ENCODE measurements around the gene KRTAP9-3. TPM values are rescaled to one million over a fixed set of nuclear protein-coding genes. Genes with fewer than 3 reads are reported as not detected.
"Not testable (repeated sequence)": the region's sequence is repeated elsewhere in the genome, so short reads cannot be mapped to it uniquely, and the experiment has no call there.

KRTAP9-3 gene
- total RNA-seq, 1 experiment from 2014 or later = not detected

DNA sequence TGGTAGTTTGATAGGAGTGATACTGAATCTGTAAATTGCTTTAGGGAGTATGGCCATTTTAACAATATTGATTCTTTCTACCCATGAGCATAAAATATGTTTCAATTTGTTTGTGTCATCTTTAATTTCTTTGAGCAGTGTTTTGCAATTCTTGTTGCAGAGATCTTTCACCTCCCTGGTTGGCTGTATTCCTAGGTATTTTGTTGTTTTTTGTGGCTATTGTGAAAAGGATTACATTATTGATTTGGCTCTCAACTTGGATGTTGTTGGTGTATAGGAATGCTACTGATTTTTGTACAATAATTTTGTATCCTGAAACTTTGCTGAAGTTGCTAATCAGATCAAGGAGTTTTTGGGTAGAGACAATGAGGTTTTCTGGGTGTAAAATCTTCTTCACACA lies 26.2 kb downstream of the KRTAP9-3 start:
- no peak overlapping the region for H2AFZ ChIP-seq (ENCODE audit: low read length)
- H4K20me1 ChIP-seq (ENCODE audit: insufficient read depth, low read depth, low read length) = no peaks in the 10 kb centered on the region
- no peak overlapping the region for H3K27ac ChIP-seq (ENCODE audit: low read length)
- no peaks in the 10 kb centered on the region for H3K4me1 ChIP-seq (ENCODE audit: low read length)
- H3K9me3 ChIP-seq (ENCODE audit: low read length) = no peaks in the 10 kb centered on the region
- no peaks in the 10 kb centered on the region for H3K79me2 ChIP-seq (ENCODE audit: low read length)
- H3K27me3 ChIP-seq (ENCODE audit: low read length) = 0 out of 2 replicates have a peak, but pooled peaks cover 4% of the 10 kb centered on the region
- H3K4me2 ChIP-seq (ENCODE audit: low read depth, low read length, poor library complexity, severe bottlenecking) = no peak overlapping the region
- no peak overlapping the region for H3K4me3 ChIP-seq (ENCODE audit: low read length)
- H3K9ac ChIP-seq (ENCODE audit: low read length) = no peak overlapping the region
- no peak for DNase-seq
- no peaks in the 10 kb centered on the region for H3K9me2 ChIP-seq (replicated peaks; ENCODE audit: insufficient read depth, low read length)
- H3K36me3 ChIP-seq (ENCODE audit: insufficient read depth, low read length) = no peaks in the 10 kb centered on the region

DNA sequence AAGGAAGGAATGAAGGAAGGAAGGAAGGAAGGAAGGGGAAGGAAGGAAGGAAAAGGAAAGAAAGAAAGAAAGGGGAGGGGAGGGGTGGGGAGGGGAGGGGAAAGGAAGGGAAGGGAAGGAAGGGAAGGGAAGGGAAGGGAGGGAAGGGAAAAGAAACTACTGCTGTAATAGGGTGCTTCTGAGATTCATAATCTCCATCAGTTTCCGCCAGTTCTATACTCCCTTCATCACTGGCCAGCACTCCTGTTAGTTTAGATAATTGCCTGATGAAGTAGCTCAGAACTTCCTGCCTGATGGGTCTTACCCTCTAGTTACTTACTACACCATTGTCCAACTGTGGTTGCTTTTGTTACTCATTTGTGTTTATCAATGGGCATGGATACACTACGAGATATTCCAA lies 31.0 kb downstream of the KRTAP9-3 start:
- Histone ChIP-seq H3K9me2 (replicated peaks; ENCODE audit: insufficient read depth, low read length) (no peaks in the 10 kb centered on the region), H3K9ac (ENCODE audit: low read length) (no peak overlapping the region), H2AFZ (ENCODE audit: low read length) (no peak overlapping the region)

DNA sequence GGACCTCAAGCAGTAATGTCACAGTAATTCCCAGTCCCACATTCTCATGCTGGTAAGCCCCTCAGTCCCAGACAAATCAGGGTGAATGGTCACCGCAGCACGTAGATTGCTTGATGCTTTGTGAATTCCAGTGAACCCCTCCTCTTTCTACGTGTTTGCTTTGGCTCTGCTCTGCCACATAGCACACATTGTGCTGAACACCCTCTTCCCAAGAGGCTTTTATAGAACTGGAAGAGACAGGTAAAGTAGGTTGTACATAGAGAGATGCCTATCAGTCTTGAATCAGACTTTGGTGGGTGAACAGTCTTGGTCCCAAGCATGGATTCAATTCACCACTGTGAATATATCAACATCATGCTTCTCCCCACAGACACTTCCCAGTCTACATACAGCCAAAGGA lies 32.4 kb downstream of the KRTAP9-3 start:
- no peak overlapping the region for H3K4me2 ChIP-seq (ENCODE audit: low read depth, low read length, poor library complexity, severe bottlenecking)
- H3K9ac ChIP-seq (ENCODE audit: low read length) = no peak overlapping the region
- H2AFZ ChIP-seq (ENCODE audit: low read length) = no peak overlapping the region
- no peak overlapping the region for H3K4me3 ChIP-seq (ENCODE audit: low read length)
- DNase-seq = no peak
- H3K4me1 ChIP-seq (ENCODE audit: low read length) = no peaks in the 10 kb centered on the region
- H3K36me3 ChIP-seq (ENCODE audit: insufficient read depth, low read length) = no peaks in the 10 kb centered on the region
- no peaks in the 10 kb centered on the region for H3K9me3 ChIP-seq (ENCODE audit: low read length)
- H3K27me3 ChIP-seq (ENCODE audit: low read length) = 0 out of 2 replicates have a peak, but pooled peaks cover 2% of the 10 kb centered on the region
- H4K20me1 ChIP-seq (ENCODE audit: insufficient read depth, low read depth, low read length) = no peaks in the 10 kb centered on the region
- no peak overlapping the region for H3K27ac ChIP-seq (ENCODE audit: low read length)
- no peaks in the 10 kb centered on the region for H3K79me2 ChIP-seq (ENCODE audit: low read length)
- H3K9me2 ChIP-seq (replicated peaks; ENCODE audit: insufficient read depth, low read length) = no peaks in the 10 kb centered on the region

More for the DNA sequence above, 31.0 kb downstream of the KRTAP9-3 start:
- no peaks in the 10 kb centered on the region for H3K79me2 ChIP-seq (ENCODE audit: low read length)
- H3K27ac ChIP-seq (ENCODE audit: low read length) = no peak overlapping the region
- 0 out of 2 replicates have a peak, but pooled peaks cover 4% of the 10 kb centered on the region for H3K27me3 ChIP-seq (ENCODE audit: low read length)
- H3K36me3 ChIP-seq (ENCODE audit: insufficient read depth, low read length) = no peaks in the 10 kb centered on the region
- no peak overlapping the region for H3K4me3 ChIP-seq (ENCODE audit: low read length)
- no peak overlapping the region for H3K4me2 ChIP-seq (ENCODE audit: low read depth, low read length, poor library complexity, severe bottlenecking)
- no peak for DNase-seq
- no peaks in the 10 kb centered on the region for H4K20me1 ChIP-seq (ENCODE audit: insufficient read depth, low read depth, low read length)
- no peaks in the 10 kb centered on the region for H3K9me3 ChIP-seq (ENCODE audit: low read length)
- no peaks in the 10 kb centered on the region for H3K4me1 ChIP-seq (ENCODE audit: low read length)

- no peak within 1 kb of the TSS for H3K4me2 ChIP-seq (ENCODE audit: low read depth, low read length, poor library complexity, severe bottlenecking)
- H3K27me3 ChIP-seq (ENCODE audit: low read length) = 0 out of 2 replicates have a peak, but pooled peaks cover 2% of the 10 kb centered on the region
- H3K4me1 ChIP-seq (ENCODE audit: low read length) = no peaks in the 10 kb centered on the region
- no peaks in the 10 kb centered on the region for H3K79me2 ChIP-seq (ENCODE audit: low read length)
- H3K9me3 ChIP-seq (ENCODE audit: low read length) = no peaks in the 10 kb centered on the region
- H3K9ac ChIP-seq (ENCODE audit: low read length) = no peak within 1 kb of the TSS
- H3K4me3 ChIP-seq (ENCODE audit: low read length) = no peak within 1 kb of the TSS
- no peaks in the 10 kb centered on the region for H3K9me2 ChIP-seq (replicated peaks; ENCODE audit: insufficient read depth, low read length)
- no peak within 1 kb of the TSS for H3K27ac ChIP-seq (ENCODE audit: low read length)
- DNase-seq = no peak
- no peaks in the 10 kb centered on the region for H4K20me1 ChIP-seq (ENCODE audit: insufficient read depth, low read depth, low read length)
- no peaks in the 10 kb centered on the region for H3K36me3 ChIP-seq (ENCODE audit: insufficient read depth, low read length)
- no peak within 1 kb of the TSS for H2AFZ ChIP-seq (ENCODE audit: low read length)
These were observed 32.8 kb downstream of the KRTAP9-3 start, which contains the start of gene KRTAP9-6 for GRCh38 chr17:41265078-41265477. Gene KRTAP9-6, plus strand, starts transcription at chr17:41265378. Its CDS starts 0 bp downstream, at chr17:41265378.

DNA sequence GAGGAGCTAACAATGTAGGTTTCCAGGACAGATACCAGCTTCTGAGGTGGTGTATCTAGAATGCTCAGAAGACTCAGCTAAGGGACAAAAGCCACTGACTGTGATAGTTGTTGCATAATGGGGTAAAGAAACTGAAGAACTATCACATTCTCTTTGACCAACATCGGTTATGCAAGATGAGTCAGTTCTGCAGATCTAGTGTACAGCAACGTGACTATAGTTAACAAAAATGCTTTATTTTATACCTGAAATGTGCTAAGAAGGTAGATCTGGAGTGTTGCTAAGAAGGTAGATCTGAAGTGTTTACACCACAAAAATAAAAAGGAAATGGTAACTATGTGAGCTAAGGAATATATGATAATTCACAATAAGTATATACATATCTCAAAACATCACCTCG lies 35.5 kb downstream of the KRTAP9-3 start:
- H3K4me2 ChIP-seq (ENCODE audit: low read depth, low read length, poor library complexity, severe bottlenecking) = no peak overlapping the region
- no peaks in the 10 kb centered on the region for H3K4me1 ChIP-seq (ENCODE audit: low read length)
- H3K79me2 ChIP-seq (ENCODE audit: low read length) = no peaks in the 10 kb centered on the region
- no peaks in the 10 kb centered on the region for H4K20me1 ChIP-seq (ENCODE audit: insufficient read depth, low read depth, low read length)
- H2AFZ ChIP-seq (ENCODE audit: low read length) = no peak overlapping the region
- H3K9ac ChIP-seq (ENCODE audit: low read length) = no peak overlapping the region
- no peak overlapping the region for H3K4me3 ChIP-seq (ENCODE audit: low read length)
- no peak for DNase-seq
- H3K9me2 ChIP-seq (replicated peaks; ENCODE audit: insufficient read depth, low read length) = no peaks in the 10 kb centered on the region
- H3K9me3 ChIP-seq (ENCODE audit: low read length) = no peaks in the 10 kb centered on the region
- 0 out of 2 replicates have a peak, but pooled peaks cover 2% of the 10 kb centered on the region for H3K27me3 ChIP-seq (ENCODE audit: low read length)
- H3K36me3 ChIP-seq (ENCODE audit: insufficient read depth, low read length) = no peaks in the 10 kb centered on the region
- no peak overlapping the region for H3K27ac ChIP-seq (ENCODE audit: low read length)

GRCh38 chr17:41271323-41271722 lies 39.1 kb downstream of the KRTAP9-3 start:
- not testable (repeated sequence) for H3K4me2 ChIP-seq (ENCODE audit: low read depth, low read length, poor library complexity, severe bottlenecking); H3K79me2 ChIP-seq (ENCODE audit: low read length); H3K27ac ChIP-seq (ENCODE audit: low read length); H3K4me3 ChIP-seq (ENCODE audit: low read length); DNase-seq; H3K9me2 ChIP-seq (replicated peaks; ENCODE audit: insufficient read depth, low read length); H3K27me3 ChIP-seq (ENCODE audit: low read length); H3K9ac ChIP-seq (ENCODE audit: low read length); H3K36me3 ChIP-seq (ENCODE audit: insufficient read depth, low read length); H3K9me3 ChIP-seq (ENCODE audit: low read length); H4K20me1 ChIP-seq (ENCODE audit: insufficient read depth, low read depth, low read length); H3K4me1 ChIP-seq (ENCODE audit: low read length); H2AFZ ChIP-seq (ENCODE audit: low read length)

- Histone ChIP-seq H3K4me3 (ENCODE audit: low read length) (no peak overlapping the region), H3K27ac (ENCODE audit: low read length) (no peak overlapping the region), H3K79me2 (ENCODE audit: low read length) (no peaks in the 10 kb centered on the region), H4K20me1 (ENCODE audit: insufficient read depth, low read depth, low read length) (no peaks in the 10 kb centered on the region), H3K36me3 (ENCODE audit: insufficient read depth, low read length) (no peaks in the 10 kb centered on the region), H2AFZ (ENCODE audit: low read length) (no peak overlapping the region), H3K9me2 (replicated peaks; ENCODE audit: insufficient read depth, low read length) (no peaks in the 10 kb centered on the region), H3K9me3 (ENCODE audit: low read length) (no peaks in the 10 kb centered on the region), H3K27me3 (ENCODE audit: low read length) (no peaks in the 10 kb centered on the region), H3K4me2 (ENCODE audit: low read depth, low read length, poor library complexity, severe bottlenecking) (no peak overlapping the region), H3K9ac (ENCODE audit: low read length) (no peak overlapping the region), H3K4me1 (ENCODE audit: low read length) (no peaks in the 10 kb centered on the region)
- DNase-seq = no peak
These were observed 39.6 kb downstream of the KRTAP9-3 start for GRCh38 chr17:41271858-41272257.

DNA sequence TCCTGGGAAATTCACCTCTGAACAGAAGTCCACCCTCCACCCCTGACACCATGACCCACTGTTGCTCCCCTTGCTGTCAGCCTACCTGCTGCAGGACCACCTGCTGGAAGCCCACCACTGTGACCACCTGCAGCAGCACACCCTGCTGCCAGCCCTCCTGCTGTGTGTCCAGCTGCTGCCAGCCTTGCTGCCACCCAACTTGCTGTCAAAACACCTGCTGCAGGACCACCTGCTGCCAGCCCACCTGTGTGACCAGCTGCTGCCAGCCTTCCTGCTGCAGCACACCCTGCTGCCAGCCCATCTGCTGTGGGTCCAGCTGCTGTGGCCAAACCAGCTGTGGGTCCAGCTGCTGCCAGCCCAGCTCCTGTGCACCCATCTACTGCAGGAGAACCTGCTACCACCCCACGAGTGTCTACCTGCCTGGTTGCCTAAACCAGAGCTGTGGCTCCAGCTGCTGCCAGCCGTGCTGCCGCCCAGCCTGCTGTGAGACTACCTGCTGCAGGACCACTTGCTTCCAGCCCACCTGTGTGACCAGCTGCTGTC lies 43.5 kb downstream of the KRTAP9-3 start, which contains the start of gene KRTAP9-7:
TSS of gene KRTAP9-7 (plus strand) at position 51 of the 543 bp plus-strand sequence. CDS start at position 51, 0 bp downstream.
- H4K20me1 ChIP-seq (ENCODE audit: insufficient read depth, low read depth, low read length); H3K4me2 ChIP-seq (ENCODE audit: low read depth, low read length, poor library complexity, severe bottlenecking); H3K27ac ChIP-seq (ENCODE audit: low read length); H3K27me3 ChIP-seq (ENCODE audit: low read length); H2AFZ ChIP-seq (ENCODE audit: low read length); DNase-seq; H3K9ac ChIP-seq (ENCODE audit: low read length); H3K9me2 ChIP-seq (replicated peaks; ENCODE audit: insufficient read depth, low read length); H3K4me3 ChIP-seq (ENCODE audit: low read length); H3K79me2 ChIP-seq (ENCODE audit: low read length); H3K36me3 ChIP-seq (ENCODE audit: insufficient read depth, low read length); H3K9me3 ChIP-seq (ENCODE audit: low read length); H3K4me1 ChIP-seq (ENCODE audit: low read length): not testable (repeated sequence)

Data from Karpas-422 (cell line).